Vagina (tissue), 2 donors: ENCODE data around the gene CXCL11. TPM values are rescaled to one million over a fixed set of nuclear protein-coding genes. Genes with fewer than 3 reads are reported as not detected.
A peak's percentile ranks its signal among the peaks of the same experiment; 100 is the strongest.

Experiments
- DNase-seq, 2 donors: peaks; one replicate each; pipeline ENCODE4 v3.0.0-alpha.2; 2017; ENCODE audit errors: extremely low spot score in 2 of 2
- H3K27ac ChIP-seq: fragments of 200-600 bp; sonication (generic); one replicate; pipeline ENCODE4 v1.5.1; 2019
- H3K27me3 ChIP-seq: fragments of 200-600 bp; sonication (generic); one replicate; pipeline ENCODE4 v1.5.1; 2019
- H3K36me3 ChIP-seq, 2 donors: fragments of 200-600 bp; sonication (generic); one replicate each; pipeline ENCODE4 v1.5.1; 2017 to 2019
- H3K4me1 ChIP-seq: fragments of 200-600 bp; sonication (generic); one replicate; pipeline ENCODE4 v1.5.1; 2019
- H3K4me3 ChIP-seq, 2 donors: fragments of 200-600 bp; sonication (generic); 1 replicate in 1 of 2; 2 replicates in 1 of 2; pipeline ENCODE4 v1.5.1; 2016 to 2019
- H3K9me3 ChIP-seq: fragments of 200-600 bp; sonication (generic); one replicate; pipeline ENCODE4 v1.5.1; 2019
- CTCF ChIP-seq, 3 experiments: fragments of 450-650 bp in 2 of 3; fragments of 200-600 bp in 1 of 3; sonication (generic) in 1 of 3; IDR thresholded peaks; one replicate each; pipeline ENCODE4 v1.5.1; 2017 to 2019; ENCODE audit warnings: antibody characterized with exemption in 3 of 3, mild to moderate bottlenecking in 2 of 3, moderate library complexity in 2 of 3
- POLR2A ChIP-seq, 2 donors: fragments of 450-650 bp; IDR thresholded peaks; one replicate each; pipeline ENCODE4 v1.6.1; 2017; ENCODE audit warnings: antibody characterized with exemption in 2 of 2, mild to moderate bottlenecking in 2 of 2, moderate library complexity in 2 of 2
- POLR2AphosphoS5 ChIP-seq, 2 donors: sonication (generic); formaldehyde crosslinking; IDR thresholded peaks; one replicate each; pipeline ENCODE4 v1.9.0; 2017; ENCODE audit warnings: antibody characterized with exemption in 2 of 2, mild to moderate bottlenecking in 2 of 2, low read depth in 1 of 2; ENCODE audit not compliant: insufficient read depth in 1 of 2
- intact Hi-C: fragments of 100-400 bp; cut with DNase I; formaldehyde crosslinking; loops from one replicate; pipeline ENCODE4 v1.15.1; 2023
- total RNA-seq: library from RNA; depleted of rRNA; stranded (reverse); fragments of >200 nt; gene quantifications from one replicate; pipeline ENCODE4 v1.2.3, GENCODE V29; 2016

CXCL11 gene
- total RNA-seq, 1 donor from 2014 or later, result not detected

- no peak within 1 kb of the TSS for H3K4me3 ChIP-seq
These were observed 38.6 kb upstream of the CXCL11 start, which contains the start of gene ART3 for GRCh38 chr4:76074468-76074867. ART3 (plus strand) TSS chr4:76074709; CDS start chr4:76075890, 1,181 bp downstream.

GRCh38 chr4:76072760-76073159, 36.9 kb upstream of the CXCL11 start:
- no peak overlapping the region for H3K4me3 ChIP-seq
- H3K9me3 ChIP-seq, result no peaks in the 10 kb centered on the region
- intact Hi-C loops, result no loop called here
- H3K36me3 ChIP-seq, result no peaks in the 10 kb centered on the region
- no peaks in the 10 kb centered on the region for H3K27me3 ChIP-seq
- DNase-seq, result no peak
- H3K4me1 ChIP-seq, result no peaks in the 10 kb centered on the region
- TF ChIP-seq POLR2AphosphoS5 (IDR thresholded peaks at IDR 0.05; ENCODE audit: insufficient read depth in 1 of 2, low read depth in 1 of 2) (no peak), CTCF (IDR thresholded peaks at IDR 0.05) (no peak), POLR2A (IDR thresholded peaks at IDR 0.05) (no peak)
- no peak overlapping the region for H3K27ac ChIP-seq

More at GRCh38 chr4:76074468-76074867, 38.6 kb upstream of the CXCL11 start, which contains the start of gene ART3:
- no peaks in the 10 kb centered on the region for H3K27me3 ChIP-seq
- TF ChIP-seq POLR2AphosphoS5 (IDR thresholded peaks at IDR 0.05; ENCODE audit: insufficient read depth in 1 of 2, low read depth in 1 of 2) (no peak), POLR2A (IDR thresholded peaks at IDR 0.05) (no peak), CTCF (IDR thresholded peaks at IDR 0.05) (no peak)
- H3K36me3 ChIP-seq, result no peaks in the 10 kb centered on the region
- no peak within 1 kb of the TSS for H3K27ac ChIP-seq
- no peaks in the 10 kb centered on the region for H3K4me1 ChIP-seq
- DNase-seq, result no peak
- intact Hi-C loops, result no loop called here
- no peaks in the 10 kb centered on the region for H3K9me3 ChIP-seq

- intact Hi-C loops, result loop anchor here (5.0 kb wide), 1 partner anchor 70 kb away; no protein-coding TSS in a partner anchor
- no peak for DNase-seq
- Histone ChIP-seq H3K9me3 (no peaks in the 10 kb centered on the region), H3K27ac (no peak overlapping the region), H3K27me3 (no peaks in the 10 kb centered on the region), H3K4me1 (no peaks in the 10 kb centered on the region), H3K4me3 (no peak overlapping the region), H3K36me3 (no peaks in the 10 kb centered on the region)
- TF ChIP-seq CTCF (IDR thresholded peaks at IDR 0.05) (peak; percentile 53 to 79 (median 71)), POLR2A (IDR thresholded peaks at IDR 0.05) (no peak)
These were observed 31.9 kb upstream of the CXCL11 start for GRCh38 chr4:76067652-76068286.

GRCh38 chr4:76066546-76066945, 30.7 kb upstream of the CXCL11 start:
- no peak for TF ChIP-seq CTCF (IDR thresholded peaks at IDR 0.05)
- no peak for TF ChIP-seq POLR2A (IDR thresholded peaks at IDR 0.05)
- no peak for TF ChIP-seq POLR2AphosphoS5 (IDR thresholded peaks at IDR 0.05; ENCODE audit: insufficient read depth in 1 of 2, low read depth in 1 of 2)

GRCh38 chr4:76061982-76062381, 26.1 kb upstream of the CXCL11 start:
- TF ChIP-seq POLR2AphosphoS5 (IDR thresholded peaks at IDR 0.05; ENCODE audit: insufficient read depth in 1 of 2, low read depth in 1 of 2) (no peak), POLR2A (IDR thresholded peaks at IDR 0.05) (no peak), CTCF (IDR thresholded peaks at IDR 0.05) (no peak)
- Histone ChIP-seq H3K27ac (no peak overlapping the region), H3K27me3 (no peaks in the 10 kb centered on the region), H3K4me3 (no peak overlapping the region), H3K36me3 (no peaks in the 10 kb centered on the region), H3K4me1 (no peaks in the 10 kb centered on the region), H3K9me3 (no peaks in the 10 kb centered on the region)
- DNase-seq, result no peak
- intact Hi-C loops, result no loop called here

More at GRCh38 chr4:76066546-76066945, 30.7 kb upstream of the CXCL11 start:
- no peaks in the 10 kb centered on the region for H3K4me1 ChIP-seq
- no peaks in the 10 kb centered on the region for H3K9me3 ChIP-seq
- no peaks in the 10 kb centered on the region for H3K27me3 ChIP-seq
- no peak for DNase-seq
- no peak overlapping the region for H3K4me3 ChIP-seq
- no peaks in the 10 kb centered on the region for H3K36me3 ChIP-seq
- H3K27ac ChIP-seq, result no peak overlapping the region
- intact Hi-C loops, result loop anchor here (5.0 kb wide), 1 partner anchor 69 kb away; no protein-coding TSS in a partner anchor
